CD4-positive, alpha-beta T cell (primary cell): Measurements from ENCODE around the gene DFFB. TPM values are rescaled to one million over a fixed set of nuclear protein-coding genes. Genes with fewer than 3 reads are reported as not detected.
"Not testable (repeated sequence)": the region's sequence is repeated elsewhere in the genome, so short reads cannot be mapped to it uniquely, and the experiment has no call there.

ENCODE experiments used
- ATAC-seq: fragments of 200-7000 bp; cut with Tn5 transposase; one replicate; pipeline ENCODE4 v1.10.0; 2022; ENCODE audit warnings: mild to moderate bottlenecking; ENCODE audit not compliant: poor library complexity
- CTCF ChIA-PET: fragments of 350-600 bp; sonication (Branson Sonifier 250); formaldehyde crosslinking; loops from one replicate; lab custom pipeline; 2021; ENCODE audit warnings: antibody characterized with exemption, inconsistent platforms; lab: Charles Lee
- POLR2A ChIA-PET: fragments of 350-600 bp; sonication (Branson Sonifier 250); formaldehyde crosslinking; loops from one replicate; lab custom pipeline; 2021; ENCODE audit warnings: antibody characterized with exemption, inconsistent platforms; lab: Charles Lee
- DNase-seq, 14 experiments: peaks; one replicate each; pipeline ENCODE4 v3.0.0-alpha.2; 2013 to 2020; ENCODE audit warnings: mixed read lengths in 2 of 14
- H3K27ac ChIP-seq, 2 donors: one replicate each; pipeline versions ENCODE4 v1.5.1 to v1.7.0; 2013; ENCODE audit warnings: low read length in 2 of 2, low read depth in 1 of 2, mild to moderate bottlenecking in 1 of 2
- H3K27me3 ChIP-seq, 2 experiments: 1 replicate in 1 of 2; 2 replicates in 1 of 2; pipeline versions ENCODE4 v1.6.1 to v1.7.0; 2013; ENCODE audit warnings: low read length in 2 of 2, control low read depth in 1 of 2, mild to moderate bottlenecking in 1 of 2, moderate library complexity in 1 of 2; ENCODE audit not compliant: insufficient read depth in 2 of 2, control insufficient read depth in 1 of 2
- H3K36me3 ChIP-seq: one replicate; pipeline ENCODE4 v1.6.1; 2013; ENCODE audit warnings: low read length, control low read depth; ENCODE audit not compliant: insufficient read depth
- H3K4me1 ChIP-seq: one replicate; pipeline ENCODE4 v1.6.1; 2013; ENCODE audit warnings: low read length, control low read depth; ENCODE audit not compliant: insufficient read depth
- H3K4me3 ChIP-seq: one replicate; pipeline ENCODE4 v1.5.1; 2013; ENCODE audit warnings: mild to moderate bottlenecking, low read length, moderate library complexity
- H3K9me3 ChIP-seq, 2 experiments: 1 replicate in 1 of 2; 2 replicates in 1 of 2; pipeline versions ENCODE4 v1.6.1 to v1.7.0; 2013; ENCODE audit warnings: low read length in 2 of 2, mild to moderate bottlenecking in 2 of 2, control low read depth in 1 of 2, moderate library complexity in 1 of 2; ENCODE audit not compliant: control insufficient read depth in 1 of 2, insufficient read depth in 1 of 2
- H3K27ac Mint-ChIP-seq: one replicate; pipeline ENCODE4 v1.8.0; 2020; ENCODE audit warnings: mixed read lengths
- H3K27me3 Mint-ChIP-seq: one replicate; pipeline ENCODE4 v1.8.0; 2021; ENCODE audit warnings: mixed read lengths
- H3K36me3 Mint-ChIP-seq: one replicate; pipeline ENCODE4 v1.8.0; 2021; ENCODE audit warnings: low read depth, mixed read lengths
- H3K4me1 Mint-ChIP-seq: one replicate; pipeline ENCODE4 v1.8.0; 2021; ENCODE audit warnings: low read depth, mixed read lengths
- H3K4me3 Mint-ChIP-seq: one replicate; pipeline ENCODE4 v1.8.0; 2020; ENCODE audit warnings: mild to moderate bottlenecking, mixed read lengths
- H3K9me3 Mint-ChIP-seq: one replicate; pipeline ENCODE4 v1.8.0; 2020; ENCODE audit warnings: mixed read lengths
- intact Hi-C, 2 experiments: fragments of 100-400 bp; cut with DNase I in 1 of 2; cut with micrococcal nuclease in 1 of 2; formaldehyde crosslinking; loops; one replicate each; pipeline versions ENCODE4 v1.15.1 to v1.9.0; 2023 to 2025; cut with DNase I, micrococcal nuclease
- polyA plus RNA-seq, 2 donors: library from polyadenylated mRNA; unstranded; fragments of 120-200 nt; gene quantifications; one replicate each; pipeline ENCODE4 v1.2.1, GENCODE V29; 2013
- total RNA-seq, 174 experiments: library from RNA in 2 of 174; stranded (reverse) in 2 of 174; gene quantifications; one replicate each; pipeline ENCODE4 v1.2.3 and lab custom pipeline; 2021 to 2026
- TF ChIP-seq, protein P1 (sequence below): fragments of 200-600 bp; IDR thresholded peaks from one replicate; pipeline ENCODE4 v1.8.0; 2022; ENCODE audit warnings: antibody characterized with exemption, mild to moderate bottlenecking

The DFFB gene, protein sequence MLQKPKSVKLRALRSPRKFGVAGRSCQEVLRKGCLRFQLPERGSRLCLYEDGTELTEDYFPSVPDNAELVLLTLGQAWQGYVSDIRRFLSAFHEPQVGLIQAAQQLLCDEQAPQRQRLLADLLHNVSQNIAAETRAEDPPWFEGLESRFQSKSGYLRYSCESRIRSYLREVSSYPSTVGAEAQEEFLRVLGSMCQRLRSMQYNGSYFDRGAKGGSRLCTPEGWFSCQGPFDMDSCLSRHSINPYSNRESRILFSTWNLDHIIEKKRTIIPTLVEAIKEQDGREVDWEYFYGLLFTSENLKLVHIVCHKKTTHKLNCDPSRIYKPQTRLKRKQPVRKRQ
- total RNA-seq: 1 to 10 TPM; 6.7 to 6.8 TPM
- 12.9 TPM for polyA plus RNA-seq (2013, experiment 1 of 2)
- polyA plus RNA-seq (2013, experiment 2 of 2): 15.3 TPM
- total RNA-seq (lab: John Stamatoyannopoulos, UW): 2.2 to 32.6 (median 17.2) reads per million in 172 experiments

- Histone ChIP-seq H3K36me3 (peaks cover 4% of the 10 kb centered on the region), H3K4me1 (peaks cover 40% of the 10 kb centered on the region), H3K27ac (peak within 1 kb of the TSS; percentile 49 to 54), H3K9me3 (no peaks in the 10 kb centered on the region), H3K4me3 (peak within 1 kb of the TSS; percentile 87), H3K27me3 (no peaks in the 10 kb centered on the region)
- CTCF ChIA-PET: interaction anchor here (0.5 to 2.3 kb wide), 9 partner anchors 28 to 245 kb away, joined by 3 to 8 read pairs (median 3); partner anchors contain the start of genes C1orf174 and LRRC47
- peak within 1 kb of the TSS; percentile 100 for H3K4me3 Mint-ChIP-seq
- H3K27me3 Mint-ChIP-seq: no peaks in the 10 kb centered on the region
- peaks cover 43% of the 10 kb centered on the region for H3K4me1 Mint-ChIP-seq
- intact Hi-C loops: loop anchor here (1.0 to 2.0 kb wide), 2 partner anchors 43 to 60 kb away; partner anchors contain the start of genes C1orf174 (in 2 of the 2) and LRRC47 (in 2 of the 2)
- peaks cover 27% of the 10 kb centered on the region for H3K36me3 Mint-ChIP-seq
- peak; percentile 93 to 99 (median 98) for DNase-seq
- peak within 1 kb of the TSS; percentile 87 for H3K27ac Mint-ChIP-seq
- TF ChIP-seq, protein P1, sequence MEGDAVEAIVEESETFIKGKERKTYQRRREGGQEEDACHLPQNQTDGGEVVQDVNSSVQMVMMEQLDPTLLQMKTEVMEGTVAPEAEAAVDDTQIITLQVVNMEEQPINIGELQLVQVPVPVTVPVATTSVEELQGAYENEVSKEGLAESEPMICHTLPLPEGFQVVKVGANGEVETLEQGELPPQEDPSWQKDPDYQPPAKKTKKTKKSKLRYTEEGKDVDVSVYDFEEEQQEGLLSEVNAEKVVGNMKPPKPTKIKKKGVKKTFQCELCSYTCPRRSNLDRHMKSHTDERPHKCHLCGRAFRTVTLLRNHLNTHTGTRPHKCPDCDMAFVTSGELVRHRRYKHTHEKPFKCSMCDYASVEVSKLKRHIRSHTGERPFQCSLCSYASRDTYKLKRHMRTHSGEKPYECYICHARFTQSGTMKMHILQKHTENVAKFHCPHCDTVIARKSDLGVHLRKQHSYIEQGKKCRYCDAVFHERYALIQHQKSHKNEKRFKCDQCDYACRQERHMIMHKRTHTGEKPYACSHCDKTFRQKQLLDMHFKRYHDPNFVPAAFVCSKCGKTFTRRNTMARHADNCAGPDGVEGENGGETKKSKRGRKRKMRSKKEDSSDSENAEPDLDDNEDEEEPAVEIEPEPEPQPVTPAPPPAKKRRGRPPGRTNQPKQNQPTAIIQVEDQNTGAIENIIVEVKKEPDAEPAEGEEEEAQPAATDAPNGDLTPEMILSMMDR: peak; percentile 54
- no peaks in the 10 kb centered on the region for H3K9me3 Mint-ChIP-seq
- POLR2A ChIA-PET: interaction anchor here (0.8 to 2.6 kb wide), 5 partner anchors 10 to 61 kb away, joined by 3 to 15 read pairs (median 8); partner anchors contain the start of genes C1orf174 and LRRC47
- peak; percentile 98 for ATAC-seq
Measured at GRCh38 chr1:3856923-3857790, at the start of gene DFFB, which contains the start of gene CEP104. DFFB (plus strand) TSS chr1:3857476; CDS start chr1:3857604, 128 bp downstream. CEP104 (minus strand) TSS chr1:3857211; CDS start chr1:3852407, 4,804 bp downstream.

GRCh38 chr1:3807769-3808168 lies 49.5 kb upstream of the DFFB start:
- peaks cover 27% of the 10 kb centered on the region for H3K27me3 Mint-ChIP-seq
- H3K27ac Mint-ChIP-seq: no peak overlapping the region
- H3K4me3 Mint-ChIP-seq: no peak overlapping the region
- DNase-seq: no peak
- H3K9me3 Mint-ChIP-seq: no peaks in the 10 kb centered on the region
- ChIA-PET POLR2A (no interaction called here), CTCF (no interaction called here)
- H3K4me1 ChIP-seq: no peaks in the 10 kb centered on the region
- H3K4me3 ChIP-seq: no peak overlapping the region
- intact Hi-C loops: no loop called here
- no peak overlapping the region for H3K27ac ChIP-seq
- no peaks in the 10 kb centered on the region for H3K9me3 ChIP-seq
- H3K36me3 ChIP-seq: no peaks in the 10 kb centered on the region
- TF ChIP-seq, protein P1: no peak
- H3K36me3 Mint-ChIP-seq: no peaks in the 10 kb centered on the region
- H3K27me3 ChIP-seq: peaks cover 3 to 4% of the 10 kb centered on the region in 2 experiments
- no peaks in the 10 kb centered on the region for H3K4me1 Mint-ChIP-seq
- ATAC-seq: no peak

DNA sequence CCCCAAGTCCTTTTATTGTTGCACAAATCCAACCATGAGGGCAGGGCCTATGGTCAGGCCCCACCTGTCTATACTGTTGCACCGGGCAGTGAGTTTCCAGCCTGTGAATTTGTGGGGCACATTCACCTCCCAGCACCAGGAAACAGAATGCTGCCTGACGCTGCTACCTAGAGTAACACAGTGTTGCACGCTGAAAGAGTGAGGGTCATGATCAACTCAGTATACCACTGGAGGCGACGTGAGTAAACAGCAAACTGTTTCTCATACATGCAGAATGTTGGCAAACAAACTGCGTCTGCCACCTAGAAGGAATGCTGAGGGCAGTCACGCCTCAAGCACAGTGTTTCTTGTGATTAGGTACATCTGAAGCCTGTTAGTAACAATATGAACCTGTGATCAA lies 47.6 kb upstream of the DFFB start:
- no peaks in the 10 kb centered on the region for H3K36me3 Mint-ChIP-seq
- Histone ChIP-seq H3K27ac (no peak overlapping the region), H3K36me3 (peaks cover 7% of the 10 kb centered on the region), H3K4me1 (no peaks in the 10 kb centered on the region), H3K9me3 (no peaks in the 10 kb centered on the region), H3K4me3 (no peak overlapping the region), H3K27me3 (peaks cover 0 to 3% of the 10 kb centered on the region in 2 experiments)
- intact Hi-C loops: no loop called here
- DNase-seq: peak in 1 of 14 experiments; percentile 15
- no peaks in the 10 kb centered on the region for H3K4me1 Mint-ChIP-seq
- H3K27me3 Mint-ChIP-seq: peaks cover 8% of the 10 kb centered on the region
- H3K27ac Mint-ChIP-seq: no peak overlapping the region
- ATAC-seq: no peak
- no peak overlapping the region for H3K4me3 Mint-ChIP-seq
- H3K9me3 Mint-ChIP-seq: no peaks in the 10 kb centered on the region
- TF ChIP-seq, protein P1: no peak
- ChIA-PET CTCF (no interaction called here), POLR2A (no interaction called here)

DNA sequence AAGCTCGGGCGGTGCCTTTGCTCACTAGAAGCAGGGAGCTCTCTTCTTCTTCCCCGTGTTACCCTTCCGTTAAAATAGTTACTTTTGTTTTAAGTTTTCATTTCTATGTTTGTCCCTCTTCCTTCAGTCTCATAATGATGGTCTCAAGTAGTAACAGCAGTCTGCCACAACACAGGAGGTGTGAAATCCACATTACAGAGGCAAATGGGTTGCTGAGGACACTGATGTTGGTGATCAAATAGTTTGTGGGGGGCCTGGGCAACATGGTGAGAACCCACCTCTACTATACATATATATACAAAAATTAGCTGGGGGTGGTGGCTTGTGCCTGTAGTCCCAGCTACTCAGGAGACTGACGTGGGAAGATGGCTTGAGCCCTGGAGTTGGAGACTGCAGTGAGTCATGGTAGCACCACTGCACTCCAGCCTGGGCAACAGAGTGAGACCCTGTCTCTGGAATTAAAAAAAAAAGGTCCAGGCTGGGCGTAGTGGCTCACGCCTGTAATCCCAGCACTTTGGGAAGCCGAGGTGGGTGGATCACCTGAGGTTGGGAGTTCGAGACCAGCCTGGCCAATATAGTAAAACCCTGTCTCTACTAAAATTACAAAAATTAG lies 47.0 kb upstream of the DFFB start:
- intact Hi-C loops, CTCF ChIA-PET, ATAC-seq: not testable (repeated sequence)

More for the DNA sequence above, 47.0 kb upstream of the DFFB start:
- H3K4me3 Mint-ChIP-seq, H3K27ac Mint-ChIP-seq, H3K27me3 Mint-ChIP-seq, H3K9me3 ChIP-seq, H3K4me3 ChIP-seq, H3K9me3 Mint-ChIP-seq, H3K4me1 Mint-ChIP-seq, H3K27ac ChIP-seq, H3K4me1 ChIP-seq, H3K27me3 ChIP-seq, POLR2A ChIA-PET, H3K36me3 Mint-ChIP-seq: not testable (repeated sequence)
- DNase-seq: peak in 1 of 14 experiments; percentile 21
- H3K36me3 ChIP-seq: peaks cover 12% of the 10 kb centered on the region
